Activated CD4-positive, alpha-beta T cell treated with anti-CD3 and anti-CD28 coated beads, Interleukin-2, amount 10 ng/mL, durations not matched to agents 24 days and 14 days (primary cell): Measurements from ENCODE around the gene PPP2R2C. TPM values are rescaled to one million over a fixed set of nuclear protein-coding genes. Genes with fewer than 3 reads are reported as not detected.

Experiments
- DNase-seq: peaks from one replicate; pipeline ENCODE4 v3.0.0; 2022
- H3K27ac Mint-ChIP-seq: one replicate; pipeline ENCODE4 v1.8.0; 2022; ENCODE audit warnings: mild to moderate bottlenecking, mixed read lengths
- H3K27me3 Mint-ChIP-seq: one replicate; pipeline ENCODE4 v1.8.0; 2022; ENCODE audit warnings: mixed read lengths
- H3K36me3 Mint-ChIP-seq: one replicate; pipeline ENCODE4 v1.8.0; 2022; ENCODE audit warnings: low read depth, mild to moderate bottlenecking, mixed read lengths
- H3K4me1 Mint-ChIP-seq: one replicate; pipeline ENCODE4 v1.8.0; 2021; ENCODE audit warnings: mixed read lengths
- H3K4me3 Mint-ChIP-seq: one replicate; pipeline ENCODE4 v1.8.0; 2022; ENCODE audit warnings: mild to moderate bottlenecking, moderate library complexity, mixed read lengths
- H3K9me3 Mint-ChIP-seq: one replicate; pipeline ENCODE4 v1.8.0; 2021; ENCODE audit warnings: mixed read lengths
- intact Hi-C: fragments of 100-400 bp; cut with micrococcal nuclease; formaldehyde crosslinking; loops from one replicate; pipeline ENCODE4 v1.15.1; 2023
- total RNA-seq: library from RNA; stranded (reverse); gene quantifications from 2 replicates; pipeline ENCODE4 v1.2.3, GENCODE V29; 2022

Gene PPP2R2C
- total RNA-seq, 1 donor from 2014 or later = not detected

GRCh38 chr4:6307891-6308290 lies 164.5 kb downstream of the PPP2R2C start:
- H3K4me1 Mint-ChIP-seq = peaks cover 1% of the 10 kb centered on the region
- DNase-seq = no peak
- H3K4me3 Mint-ChIP-seq = no peak overlapping the region
- no peaks in the 10 kb centered on the region for H3K9me3 Mint-ChIP-seq
- H3K36me3 Mint-ChIP-seq = no peaks in the 10 kb centered on the region
- peaks cover 41% of the 10 kb centered on the region for H3K27me3 Mint-ChIP-seq
- no peak overlapping the region for H3K27ac Mint-ChIP-seq
- intact Hi-C loops = no loop called here

GRCh38 chr4:6307230-6307629 lies 165.2 kb downstream of the PPP2R2C start:
- Mint-ChIP-seq H3K4me1 (peaks cover 1% of the 10 kb centered on the region), H3K27me3 (peaks cover 39% of the 10 kb centered on the region), H3K9me3 (no peaks in the 10 kb centered on the region), H3K36me3 (no peaks in the 10 kb centered on the region), H3K27ac (no peak overlapping the region), H3K4me3 (no peak overlapping the region)
- DNase-seq = no peak
- intact Hi-C loops = no loop called here

- no peak overlapping the region for H3K27ac Mint-ChIP-seq
- no peaks in the 10 kb centered on the region for H3K36me3 Mint-ChIP-seq
- no peak for DNase-seq
- intact Hi-C loops = no loop called here
- no peak overlapping the region for H3K4me3 Mint-ChIP-seq
- H3K4me1 Mint-ChIP-seq = peaks cover 1% of the 10 kb centered on the region
- H3K27me3 Mint-ChIP-seq = peaks cover 34% of the 10 kb centered on the region
- H3K9me3 Mint-ChIP-seq = no peaks in the 10 kb centered on the region
These were observed 166.1 kb downstream of the PPP2R2C start for GRCh38 chr4:6306299-6306698.

GRCh38 chr4:6303943-6304342 lies 168.5 kb downstream of the PPP2R2C start:
- no peaks in the 10 kb centered on the region for H3K9me3 Mint-ChIP-seq
- no peaks in the 10 kb centered on the region for H3K4me1 Mint-ChIP-seq
- no peak overlapping the region for H3K27ac Mint-ChIP-seq
- no peaks in the 10 kb centered on the region for H3K36me3 Mint-ChIP-seq
- H3K27me3 Mint-ChIP-seq = peaks cover 16% of the 10 kb centered on the region
- H3K4me3 Mint-ChIP-seq = no peak overlapping the region
- intact Hi-C loops = no loop called here
- no peak for DNase-seq

- no peak overlapping the region for H3K4me3 Mint-ChIP-seq
- H3K9me3 Mint-ChIP-seq = no peaks in the 10 kb centered on the region
- intact Hi-C loops = no loop called here
- no peaks in the 10 kb centered on the region for H3K36me3 Mint-ChIP-seq
- DNase-seq = no peak
- peaks cover 8% of the 10 kb centered on the region for H3K27me3 Mint-ChIP-seq
- H3K4me1 Mint-ChIP-seq = no peaks in the 10 kb centered on the region
- H3K27ac Mint-ChIP-seq = no peak overlapping the region
These were observed 169.5 kb downstream of the PPP2R2C start for GRCh38 chr4:6302869-6303268.

GRCh38 chr4:6301732-6302442 lies 170.5 kb downstream of the PPP2R2C start:
- no peak overlapping the region for H3K27ac Mint-ChIP-seq
- H3K4me3 Mint-ChIP-seq = no peak overlapping the region
- H3K4me1 Mint-ChIP-seq = no peaks in the 10 kb centered on the region
- no peaks in the 10 kb centered on the region for H3K9me3 Mint-ChIP-seq
- DNase-seq = no peak
- H3K36me3 Mint-ChIP-seq = no peaks in the 10 kb centered on the region
- intact Hi-C loops = no loop called here
- peaks cover 5% of the 10 kb centered on the region for H3K27me3 Mint-ChIP-seq

GRCh38 chr4:6301051-6301731 lies 171.2 kb downstream of the PPP2R2C start:
- intact Hi-C loops = no loop called here
- Mint-ChIP-seq H3K9me3 (no peaks in the 10 kb centered on the region), H3K27me3 (no peaks in the 10 kb centered on the region), H3K4me3 (no peak overlapping the region), H3K36me3 (no peaks in the 10 kb centered on the region), H3K27ac (no peak overlapping the region), H3K4me1 (no peaks in the 10 kb centered on the region)
- DNase-seq = no peak

- no peak for DNase-seq
- no peaks in the 10 kb centered on the region for H3K36me3 Mint-ChIP-seq
- H3K4me3 Mint-ChIP-seq = no peak overlapping the region
- no peaks in the 10 kb centered on the region for H3K27me3 Mint-ChIP-seq
- no peak overlapping the region for H3K27ac Mint-ChIP-seq
- no peaks in the 10 kb centered on the region for H3K9me3 Mint-ChIP-seq
- H3K4me1 Mint-ChIP-seq = no peaks in the 10 kb centered on the region
- intact Hi-C loops = no loop called here
These were observed 172.1 kb downstream of the PPP2R2C start for GRCh38 chr4:6300359-6300758.

- no peak for DNase-seq
- H3K36me3 Mint-ChIP-seq = no peaks in the 10 kb centered on the region
- no peaks in the 10 kb centered on the region for H3K9me3 Mint-ChIP-seq
- H3K4me3 Mint-ChIP-seq = no peak overlapping the region
- intact Hi-C loops = no loop called here
- H3K27ac Mint-ChIP-seq = no peak overlapping the region
- no peaks in the 10 kb centered on the region for H3K27me3 Mint-ChIP-seq
- H3K4me1 Mint-ChIP-seq = no peaks in the 10 kb centered on the region
These were observed 172.5 kb downstream of the PPP2R2C start for GRCh38 chr4:6299875-6300274.

- DNase-seq = no peak
- no peaks in the 10 kb centered on the region for H3K4me1 Mint-ChIP-seq
- no peaks in the 10 kb centered on the region for H3K36me3 Mint-ChIP-seq
- H3K9me3 Mint-ChIP-seq = no peaks in the 10 kb centered on the region
- no peak overlapping the region for H3K4me3 Mint-ChIP-seq
- H3K27me3 Mint-ChIP-seq = no peaks in the 10 kb centered on the region
- intact Hi-C loops = no loop called here
- H3K27ac Mint-ChIP-seq = no peak overlapping the region
These were observed 173.6 kb downstream of the PPP2R2C start for GRCh38 chr4:6298852-6299251.

GRCh38 chr4:6298035-6298434 lies 174.4 kb downstream of the PPP2R2C start:
- intact Hi-C loops = no loop called here
- H3K9me3 Mint-ChIP-seq = no peaks in the 10 kb centered on the region
- DNase-seq = no peak
- H3K27ac Mint-ChIP-seq = no peak overlapping the region
- H3K4me1 Mint-ChIP-seq = no peaks in the 10 kb centered on the region
- no peaks in the 10 kb centered on the region for H3K36me3 Mint-ChIP-seq
- H3K27me3 Mint-ChIP-seq = no peaks in the 10 kb centered on the region
- no peak overlapping the region for H3K4me3 Mint-ChIP-seq

GRCh38 chr4:6297266-6297815 lies 175.1 kb downstream of the PPP2R2C start:
- H3K4me1 Mint-ChIP-seq = no peaks in the 10 kb centered on the region
- no peaks in the 10 kb centered on the region for H3K9me3 Mint-ChIP-seq
- H3K4me3 Mint-ChIP-seq = no peak overlapping the region
- no peak overlapping the region for H3K27ac Mint-ChIP-seq
- no peak for DNase-seq
- no peaks in the 10 kb centered on the region for H3K27me3 Mint-ChIP-seq
- no peaks in the 10 kb centered on the region for H3K36me3 Mint-ChIP-seq
- intact Hi-C loops = no loop called here

- intact Hi-C loops = no loop called here
- no peak for DNase-seq
- H3K27me3 Mint-ChIP-seq = no peaks in the 10 kb centered on the region
- H3K27ac Mint-ChIP-seq = no peak overlapping the region
- no peaks in the 10 kb centered on the region for H3K9me3 Mint-ChIP-seq
- no peaks in the 10 kb centered on the region for H3K36me3 Mint-ChIP-seq
- H3K4me3 Mint-ChIP-seq = no peak overlapping the region
- no peaks in the 10 kb centered on the region for H3K4me1 Mint-ChIP-seq
These were observed 176.4 kb downstream of the PPP2R2C start for GRCh38 chr4:6296026-6296425.

- H3K4me3 Mint-ChIP-seq = no peak overlapping the region
- DNase-seq = no peak
- no peaks in the 10 kb centered on the region for H3K36me3 Mint-ChIP-seq
- no peaks in the 10 kb centered on the region for H3K27me3 Mint-ChIP-seq
- no peaks in the 10 kb centered on the region for H3K4me1 Mint-ChIP-seq
- H3K27ac Mint-ChIP-seq = no peak overlapping the region
- H3K9me3 Mint-ChIP-seq = no peaks in the 10 kb centered on the region
- intact Hi-C loops = no loop called here
These were observed 176.9 kb downstream of the PPP2R2C start for GRCh38 chr4:6295495-6295894.
